Esophagus muscularis mucosa (tissue), 3 donors: Measurements from ENCODE around the gene IGSF21.

ENCODE experiments used
- CTCF ChIP-seq, 3 experiments: fragments of 200-600 bp in 2 of 3; fragments of 450-650 bp in 1 of 3; sonication (generic) in 2 of 3; IDR thresholded peaks; one replicate each; pipeline ENCODE4 v1.5.1; 2017 to 2019; ENCODE audit warnings: antibody characterized with exemption in 3 of 3, mild to moderate bottlenecking in 2 of 3, moderate library complexity in 1 of 3
- POLR2AphosphoS5 ChIP-seq, 2 donors: sonication (generic); formaldehyde crosslinking; IDR thresholded peaks; one replicate each; pipeline ENCODE4 v1.6.1; 2017; ENCODE audit warnings: antibody characterized with exemption in 2 of 2

DNA sequence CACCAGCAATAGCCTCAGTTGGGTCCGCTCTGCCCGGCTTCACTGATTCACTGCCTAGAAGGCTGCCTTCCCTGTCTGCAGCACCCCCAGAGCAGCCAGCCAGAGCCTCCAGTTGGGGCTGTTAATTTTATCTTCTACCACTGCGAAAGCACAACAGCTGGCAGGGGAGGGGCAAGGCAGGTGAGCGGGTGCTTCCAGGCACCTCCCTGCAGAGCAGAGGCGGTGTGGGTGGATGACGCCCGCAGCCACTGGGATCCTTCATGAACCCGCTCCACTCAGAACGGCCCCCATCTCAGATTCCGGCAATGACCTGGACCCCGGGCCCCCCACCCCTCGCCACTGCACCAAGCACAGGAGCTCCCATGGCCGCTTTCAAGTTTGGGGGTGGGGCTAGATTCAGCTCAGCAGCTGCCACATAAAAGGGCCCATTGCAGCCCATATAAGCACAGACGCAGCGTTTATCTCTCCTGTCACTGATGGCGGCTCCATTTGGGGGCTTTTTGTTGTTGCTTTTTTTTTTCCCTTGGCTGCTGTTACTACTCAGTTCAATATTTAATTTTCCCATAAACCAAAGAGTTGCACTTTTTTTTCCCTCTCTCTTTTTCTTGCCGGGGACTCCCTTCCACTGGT lies 245.2 kb downstream of the IGSF21 start:
- TF ChIP-seq POLR2AphosphoS5 (IDR thresholded peaks at IDR 0.05) (no peak), CTCF (IDR thresholded peaks at IDR 0.05) (no peak)
